Neuronal stem cell (in vitro differentiated cells): ENCODE data around the gene AURKB.

Experiments
- DNase-seq: peaks from one replicate; pipeline ENCODE4 v3.0.0-alpha.2; 2013; ENCODE audit warnings: low spot score
- H2AFZ ChIP-seq: one replicate; pipeline ENCODE4 v1.6.1; 2013; ENCODE audit warnings: mild to moderate bottlenecking, low read length, inconsistent platforms
- H2AK5ac ChIP-seq: 2 replicates; pipeline ENCODE4 v1.6.1; 2013; ENCODE audit warnings: low read depth, mild to moderate bottlenecking, inconsistent platforms, low read length, moderate library complexity, mixed read lengths
- H2BK120ac ChIP-seq: 2 replicates; pipeline ENCODE4 v1.6.1; 2013; ENCODE audit warnings: low read depth, mild to moderate bottlenecking, inconsistent platforms, low read length, moderate library complexity, mixed read lengths
- H2BK12ac ChIP-seq: one replicate; pipeline ENCODE4 v1.6.1; 2013; ENCODE audit warnings: low read length, inconsistent platforms
- H2BK15ac ChIP-seq: 2 replicates; pipeline ENCODE4 v1.6.1; 2013; ENCODE audit warnings: mild to moderate bottlenecking, low read length, inconsistent platforms, mixed read lengths
- H2BK5ac ChIP-seq: one replicate; pipeline ENCODE4 v1.6.1; 2013; ENCODE audit warnings: inconsistent platforms, mild to moderate bottlenecking, low read length, moderate library complexity
- H3K14ac ChIP-seq: one replicate; pipeline ENCODE4 v1.6.1; 2013; ENCODE audit warnings: low read length, inconsistent platforms
- H3K18ac ChIP-seq: 2 replicates; pipeline ENCODE4 v1.6.1; 2013; ENCODE audit warnings: low read length, inconsistent platforms
- H3K23ac ChIP-seq: 2 replicates; pipeline ENCODE4 v1.6.1; 2013; ENCODE audit warnings: low read depth, mild to moderate bottlenecking, mixed read lengths, low read length, inconsistent platforms; ENCODE audit not compliant: poor library complexity
- H3K27ac ChIP-seq: replicated peaks from 3 replicates; pipeline ENCODE4 v1.5.1; 2013; ENCODE audit warnings: low read length, inconsistent platforms
- H3K27me3 ChIP-seq, 3 experiments: 2 replicates each; pipeline ENCODE4 v1.6.1; 2013; ENCODE audit warnings: low read length in 3 of 3, mild to moderate bottlenecking in 2 of 3, inconsistent platforms in 1 of 3, low read depth in 1 of 3, mixed read lengths in 1 of 3, moderate library complexity in 1 of 3; ENCODE audit not compliant: control insufficient read depth in 3 of 3, insufficient read depth in 3 of 3
- H3K36me3 ChIP-seq, 2 donors: replicated peaks in 1 of 2; 2 replicates each; pipeline ENCODE4 v1.6.1; 2013; ENCODE audit warnings: low read length in 2 of 2; ENCODE audit not compliant: control insufficient read depth in 2 of 2, insufficient read depth in 2 of 2
- H3K4ac ChIP-seq: 2 replicates; pipeline ENCODE4 v1.6.1; 2013; ENCODE audit warnings: inconsistent platforms, mild to moderate bottlenecking, low read length, moderate library complexity
- H3K4me1 ChIP-seq, 2 donors: 1 replicate in 1 of 2; 2 replicates in 1 of 2; pipeline ENCODE4 v1.6.1; 2013; ENCODE audit warnings: low read length in 2 of 2, low read depth in 1 of 2; ENCODE audit not compliant: control insufficient read depth in 2 of 2, insufficient read depth in 1 of 2
- H3K4me2 ChIP-seq: one replicate; pipeline ENCODE4 v1.6.1; 2013; ENCODE audit warnings: mild to moderate bottlenecking, low read length, inconsistent platforms; ENCODE audit not compliant: insufficient read depth, poor library complexity, severe bottlenecking
- H3K4me3 ChIP-seq, 2 donors: 2 replicates each; pipeline ENCODE4 v1.5.1; 2013; ENCODE audit warnings: low read length in 2 of 2, mild to moderate bottlenecking in 2 of 2, inconsistent platforms in 1 of 2, moderate library complexity in 1 of 2
- H3K79me1 ChIP-seq: one replicate; pipeline ENCODE4 v1.6.1; 2013; ENCODE audit warnings: low read depth, mild to moderate bottlenecking, inconsistent platforms, low read length, moderate library complexity
- H3K9ac ChIP-seq: one replicate; pipeline ENCODE4 v1.6.1; 2013; ENCODE audit warnings: mild to moderate bottlenecking, low read depth, low read length, inconsistent platforms; ENCODE audit not compliant: poor library complexity
- H3K9me3 ChIP-seq, 2 donors: replicated peaks in 1 of 2; 2 replicates each; pipeline versions ENCODE3 to v1.6.1; 2013; ENCODE audit warnings: low read length in 2 of 2, mild to moderate bottlenecking in 2 of 2, inconsistent platforms in 1 of 2, low read depth in 1 of 2, mixed read lengths in 1 of 2, moderate library complexity in 1 of 2; ENCODE audit not compliant: control insufficient read depth in 2 of 2, insufficient read depth in 1 of 2
- H4K8ac ChIP-seq: one replicate; pipeline ENCODE4 v1.6.1; 2013; ENCODE audit warnings: low read depth, mild to moderate bottlenecking, inconsistent platforms, low read length, moderate library complexity
- H4K91ac ChIP-seq: one replicate; pipeline ENCODE4 v1.6.1; 2013; ENCODE audit warnings: low read length, low read depth, mild to moderate bottlenecking, inconsistent platforms; ENCODE audit not compliant: poor library complexity
- WGBS, 2 donors: extraction: QIAGEN DNeasy Blood & Tissue Kit; methylation state at CpG; one replicate each; pipeline ENCODE4 v1.1.7; 2013; ENCODE audit warnings: missing lambda C conversion rate in 2 of 2, mixed read lengths in 1 of 2; ENCODE audit not compliant: insufficient read length in 2 of 2, insufficient replicate concordance in 1 of 2; ENCODE audit errors: extremely low coverage in 2 of 2; 5-methylcytosine and 5-hydroxymethylcytosine counted together

The AURKB gene

DNA sequence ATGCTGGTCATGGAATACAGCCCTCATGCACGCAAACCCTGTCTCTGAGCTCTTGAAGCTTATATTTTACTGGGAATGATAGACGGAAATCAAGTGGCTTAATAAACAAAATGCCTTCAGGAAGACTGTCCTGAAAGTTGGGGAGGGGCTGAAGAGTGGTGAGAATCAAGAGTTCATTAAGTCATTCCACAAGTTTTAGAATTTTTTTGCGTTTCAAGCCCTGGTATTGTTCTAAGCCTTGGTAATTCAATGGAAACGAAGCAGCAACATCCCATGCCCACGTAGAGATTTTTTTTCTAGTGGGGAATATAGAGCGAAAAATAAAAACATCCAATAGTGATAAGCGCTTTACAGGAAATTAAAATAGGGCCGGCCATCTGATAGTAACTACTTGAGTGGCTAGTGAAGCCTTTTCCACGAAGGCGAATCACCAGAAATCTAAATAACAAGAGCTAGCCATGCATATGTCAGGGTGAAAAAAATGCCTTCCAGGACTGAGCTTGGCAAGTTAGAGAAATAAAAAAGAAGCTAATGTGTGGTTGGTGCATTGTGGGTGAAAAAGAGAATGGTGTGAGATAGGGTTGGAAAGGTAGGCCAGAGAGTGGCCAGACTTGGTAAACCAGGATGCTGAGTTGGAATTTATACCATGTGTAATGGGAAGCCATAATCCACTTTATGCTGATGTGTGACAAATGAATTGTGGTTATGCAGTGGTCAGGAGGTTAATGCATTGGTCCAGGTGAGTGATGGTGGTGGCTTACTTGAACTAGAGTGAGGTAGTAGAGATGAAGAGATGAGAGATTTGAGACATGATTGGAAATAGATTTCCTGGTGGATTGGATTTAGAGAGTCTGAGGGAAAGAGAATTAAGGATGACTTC, 39.5 kb upstream of the AURKB start:
- Histone ChIP-seq H3K4me3 (peak overlapping the region; percentile 84 to 99), H2BK15ac (no peak overlapping the region), H3K4ac (no peak overlapping the region), H2AK5ac (peak overlapping the region; percentile 44), H3K4me1 (peaks cover 4 to 6% of the 10 kb centered on the region in 2 donors), H2AFZ (peak overlapping the region; percentile 91), H3K36me3 (peaks cover 8 to 29% of the 10 kb centered on the region in 2 donors), H2BK5ac (no peak overlapping the region), H3K14ac (no peak overlapping the region), H2BK12ac (no peak overlapping the region), H3K9me3 (no peaks in the 10 kb centered on the region), H3K9ac (peak overlapping the region; percentile 95), H4K91ac (no peak overlapping the region), H3K27me3 (no peaks in the 10 kb centered on the region), H4K8ac (no peak overlapping the region), H3K27ac (no peak overlapping the region), H3K79me1 (peaks cover 8% of the 10 kb centered on the region), H3K23ac (no peak overlapping the region), H2BK120ac (no peak overlapping the region), H3K18ac (peak overlapping the region; percentile 95), H3K4me2 (peak overlapping the region; percentile 91)
- no CpG with 5 or more reads among the region's 10 CpGs for WGBS, 2 donors
- DNase-seq, result no peak

DNA sequence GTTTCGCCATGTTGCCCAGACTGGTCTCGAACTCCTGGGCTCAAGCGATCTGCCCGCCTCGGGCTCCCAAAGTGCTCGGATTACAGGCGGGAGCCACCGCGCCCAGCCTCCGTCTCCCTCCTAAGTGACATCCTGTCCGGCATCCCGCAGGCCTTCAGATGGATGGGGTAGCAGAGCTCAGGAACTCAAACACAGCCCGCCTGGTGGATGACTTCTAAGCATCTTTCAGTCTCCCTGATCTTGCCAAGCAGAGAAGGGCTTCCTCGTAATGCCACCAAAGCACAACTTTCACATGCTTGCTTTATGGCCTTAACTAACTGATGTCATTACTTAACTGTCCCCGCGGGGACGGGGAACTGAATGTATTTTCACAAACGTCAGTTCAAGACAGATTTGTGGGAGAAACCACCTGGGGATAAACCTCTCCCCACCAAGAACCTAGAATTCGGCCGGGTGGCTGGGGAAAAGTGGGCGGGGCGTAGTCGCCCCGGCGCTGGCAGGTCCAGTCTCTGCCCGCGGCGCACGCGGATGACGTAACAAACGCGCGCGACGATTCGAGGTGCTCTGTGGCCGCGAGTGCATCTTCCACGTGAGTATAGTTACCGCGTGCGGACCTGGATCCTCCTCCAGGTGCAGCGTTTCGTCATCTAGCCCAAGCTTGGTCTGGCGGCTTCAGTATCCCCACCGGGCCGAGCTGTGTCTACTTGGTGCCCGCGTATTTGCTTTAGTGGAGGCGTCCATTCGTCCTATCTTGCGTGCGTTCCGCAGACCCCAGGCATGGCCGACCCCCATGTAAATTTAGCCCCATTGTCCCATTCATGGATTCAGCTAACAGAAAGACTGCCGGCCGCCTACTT, 38.6 kb upstream of the AURKB start, which contains the start of gene PFAS:
Gene PFAS, plus strand, starts transcription at position 539 of the 857 bp plus-strand sequence. CDS start 4,649 bp downstream, outside the sequence.
- Histone ChIP-seq H2AFZ (peak within 1 kb of the TSS; percentile 97), H3K36me3 (peaks cover 3 to 22% of the 10 kb centered on the region in 2 donors), H3K18ac (peak within 1 kb of the TSS; percentile 95), H4K8ac (no peak within 1 kb of the TSS), H2AK5ac (peak within 1 kb of the TSS; percentile 44), H2BK5ac (no peak within 1 kb of the TSS), H3K9me3 (no peaks in the 10 kb centered on the region), H3K4me1 (peaks cover 4 to 6% of the 10 kb centered on the region in 2 donors), H3K27me3 (no peaks in the 10 kb centered on the region), H3K23ac (peak within 1 kb of the TSS; percentile 37), H3K14ac (peak within 1 kb of the TSS; percentile 84), H3K79me1 (peaks cover 8% of the 10 kb centered on the region), H2BK15ac (no peak within 1 kb of the TSS), H3K4me3 (peak within 1 kb of the TSS; percentile 84 to 99), H3K4me2 (peak within 1 kb of the TSS; percentile 91), H3K4ac (no peak within 1 kb of the TSS), H2BK12ac (peak within 1 kb of the TSS; percentile 92), H3K9ac (peak within 1 kb of the TSS; percentile 95), H3K27ac (peak within 1 kb of the TSS; percentile 88), H2BK120ac (no peak within 1 kb of the TSS), H4K91ac (no peak within 1 kb of the TSS)
- peak; percentile 95 for DNase-seq
- WGBS, 2 donors, result no CpG with 5 or more reads among the region's 58 CpGs

DNA sequence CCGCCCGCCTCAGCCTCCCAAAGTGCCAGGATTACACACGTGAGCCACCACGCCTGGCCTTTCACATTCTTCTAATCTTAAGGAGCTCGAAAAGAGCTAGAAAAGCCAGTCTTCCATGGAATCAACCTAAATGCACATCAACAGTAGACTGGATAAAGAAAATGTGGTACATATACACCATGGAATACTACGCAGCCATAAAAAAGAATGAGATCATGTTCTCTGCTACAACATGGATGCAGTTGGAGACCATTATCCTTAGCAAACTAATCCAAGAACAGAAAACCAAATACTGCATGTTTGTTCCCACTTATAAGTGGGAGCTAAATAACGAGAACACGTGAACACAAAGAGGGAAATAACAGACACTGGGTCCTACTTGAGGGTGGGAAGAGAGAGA, 34.4 kb upstream of the AURKB start:
- H3K4ac ChIP-seq, result no peak overlapping the region
- H3K79me1 ChIP-seq, result peaks cover 2% of the 10 kb centered on the region
- WGBS, 2 donors, result no CpG with 5 or more reads among the region's 8 CpGs
- H3K9me3 ChIP-seq, result no peaks in the 10 kb centered on the region
- no peak overlapping the region for H3K14ac ChIP-seq
- H3K27me3 ChIP-seq, result no peaks in the 10 kb centered on the region
- H3K36me3 ChIP-seq, result peaks cover 0 to 25% of the 10 kb centered on the region in 2 donors
- H3K23ac ChIP-seq, result no peak overlapping the region
- DNase-seq, result no peak
- H3K18ac ChIP-seq, result no peak overlapping the region
- H2AFZ ChIP-seq, result no peak overlapping the region
- no peak overlapping the region for H3K27ac ChIP-seq
- no peak overlapping the region for H3K9ac ChIP-seq
- H3K4me1 ChIP-seq, result peaks cover 0 to 2% of the 10 kb centered on the region in 2 donors
- H2BK15ac ChIP-seq, result no peak overlapping the region
- H3K4me3 ChIP-seq, result no peak overlapping the region
- no peak overlapping the region for H4K8ac ChIP-seq
- no peak overlapping the region for H2AK5ac ChIP-seq
- no peak overlapping the region for H3K4me2 ChIP-seq
- no peak overlapping the region for H4K91ac ChIP-seq
- H2BK12ac ChIP-seq, result no peak overlapping the region
- H2BK120ac ChIP-seq, result no peak overlapping the region
- H2BK5ac ChIP-seq, result no peak overlapping the region
